Stimulated activated CD8-positive, alpha-beta memory T cell treated with anti-CD3 and anti-CD28 coated beads, Interleukin-12 subunit alpha, Interleukin-12 subunit beta, amount 100 ng/mL, for 1 hour (primary cell): Measurements from ENCODE around the gene IQCK.

ENCODE experiments used
- DNase-seq: peaks from one replicate; pipeline ENCODE4 v3.0.0-alpha.2; 2020; ENCODE audit warnings: low read depth

The IQCK gene

GRCh38 chr16:19861133-19861532, 143.1 kb downstream of the IQCK start:
- no peak for DNase-seq

GRCh38 chr16:19861811-19862327, 143.8 kb downstream of the IQCK start:
- no peak for DNase-seq

- no peak for DNase-seq
These were observed 145.9 kb downstream of the IQCK start for GRCh38 chr16:19863990-19864389.

GRCh38 chr16:19864566-19864965, 146.5 kb downstream of the IQCK start:
- no peak for DNase-seq

GRCh38 chr16:19868421-19868820, 150.3 kb downstream of the IQCK start:
- DNase-seq, result no peak

GRCh38 chr16:19871721-19872120, 153.7 kb downstream of the IQCK start:
- DNase-seq, result no peak

GRCh38 chr16:19872179-19872863, 154.2 kb downstream of the IQCK start:
- no peak for DNase-seq

GRCh38 chr16:19872935-19873334, 154.9 kb downstream of the IQCK start:
- no peak for DNase-seq

- DNase-seq, result no peak
These were observed 156.0 kb downstream of the IQCK start for GRCh38 chr16:19874026-19874425.

- no peak for DNase-seq
These were observed 156.9 kb downstream of the IQCK start for GRCh38 chr16:19874851-19875546.

- no peak for DNase-seq
These were observed 157.8 kb downstream of the IQCK start for GRCh38 chr16:19875900-19876299.

- DNase-seq, result no peak
These were observed 158.5 kb downstream of the IQCK start for GRCh38 chr16:19876501-19877059.

- no peak for DNase-seq
These were observed 160.7 kb downstream of the IQCK start for GRCh38 chr16:19878757-19879156.

- no peak for DNase-seq
These were observed 161.2 kb downstream of the IQCK start for GRCh38 chr16:19879241-19879792.

GRCh38 chr16:19881028-19881427, 163.0 kb downstream of the IQCK start:
- no peak for DNase-seq

- no peak for DNase-seq
These were observed 163.7 kb downstream of the IQCK start for GRCh38 chr16:19881783-19882182.

GRCh38 chr16:19882186-19882585, 164.1 kb downstream of the IQCK start:
- no peak for DNase-seq

- no peak for DNase-seq
These were observed 164.6 kb downstream of the IQCK start for GRCh38 chr16:19882646-19883045.

GRCh38 chr16:19883296-19883965, 165.4 kb downstream of the IQCK start:
- DNase-seq, result no peak

GRCh38 chr16:19883966-19884485, 166.0 kb downstream of the IQCK start:
- no peak for DNase-seq

GRCh38 chr16:19884611-19885450, 166.8 kb downstream of the IQCK start, which contains the start of gene GPRC5B:
Gene GPRC5B, minus strand, starts transcription at chr16:19884848. Its CDS starts 12,003 bp downstream, at chr16:19872845.
- no peak for DNase-seq
